T1000 (cell line): ENCODE results near the gene RAD23B.
"Not testable (repeated sequence)": the region's sequence is repeated elsewhere in the genome, so short reads cannot be mapped to it uniquely, and the experiment has no call there.

Experiments used
- DNase-seq: peaks from one replicate; lab custom pipeline; 2025; ENCODE audit warnings: mixed read lengths; lab: John Stamatoyannopoulos, UW

RAD23B gene

GRCh38 chr9:107294756-107295155 is 11.7 kb downstream of the RAD23B start:
- no peak for DNase-seq

- no peak for DNase-seq
Observed at GRCh38 chr9:107295995-107296394, 12.9 kb downstream of the RAD23B start.

GRCh38 chr9:107296592-107296991 is 13.5 kb downstream of the RAD23B start:
- DNase-seq, result not testable (repeated sequence)

- no peak for DNase-seq
Observed at GRCh38 chr9:107299437-107299836, 16.4 kb downstream of the RAD23B start.

GRCh38 chr9:107306308-107306707 is 23.2 kb downstream of the RAD23B start:
- no peak for DNase-seq

- DNase-seq, result no peak
Observed at GRCh38 chr9:107307331-107307730, 24.3 kb downstream of the RAD23B start.

- DNase-seq, result no peak
Observed at GRCh38 chr9:107308461-107308860, 25.4 kb downstream of the RAD23B start.

GRCh38 chr9:107309271-107309670 is 26.2 kb downstream of the RAD23B start:
- DNase-seq, result no peak

- DNase-seq, result no peak
Observed at GRCh38 chr9:107312376-107313050, 29.4 kb downstream of the RAD23B start.

GRCh38 chr9:107313555-107314096 is 30.5 kb downstream of the RAD23B start:
- DNase-seq, result no peak

- no peak for DNase-seq
Observed at GRCh38 chr9:107314763-107315162, 31.7 kb downstream of the RAD23B start.

GRCh38 chr9:107316795-107317661 is 33.9 kb downstream of the RAD23B start:
- DNase-seq, result no peak

GRCh38 chr9:107322643-107323042 is 39.6 kb downstream of the RAD23B start:
- no peak for DNase-seq

GRCh38 chr9:107323836-107324585 is 40.9 kb downstream of the RAD23B start:
- no peak for DNase-seq

- DNase-seq, result no peak
Observed at GRCh38 chr9:107325842-107326241, 42.8 kb downstream of the RAD23B start.

- DNase-seq, result no peak
Observed at GRCh38 chr9:107328510-107328909, 45.4 kb downstream of the RAD23B start.

GRCh38 chr9:107330420-107330819 is 47.3 kb downstream of the RAD23B start:
- DNase-seq, result no peak

GRCh38 chr9:107332883-107333282 is 49.8 kb downstream of the RAD23B start:
- no peak for DNase-seq

GRCh38 chr9:107333363-107333762 is 50.3 kb downstream of the RAD23B start:
- DNase-seq, result no peak

- no peak for DNase-seq
Observed at GRCh38 chr9:107334103-107334776, 51.2 kb downstream of the RAD23B start.

- DNase-seq, result no peak
Observed at GRCh38 chr9:107335331-107335730, 52.3 kb downstream of the RAD23B start.
